Activated CD4-positive, alpha-beta T cell treated with anti-CD3 and anti-CD28 coated beads for 36 hours (primary cell): ENCODE results near the gene RAET1G. TPM values are rescaled to one million over a fixed set of nuclear protein-coding genes. Genes with fewer than 3 reads are reported as not detected.
"Not testable (repeated sequence)": the region's sequence is repeated elsewhere in the genome, so short reads cannot be mapped to it uniquely, and the experiment has no call there.

ENCODE experiments used
- ATAC-seq: fragments of 200-7000 bp; cut with Tn5 transposase; one replicate; pipeline ENCODE4 v1.10.0; 2021; ENCODE audit warnings: mild to moderate bottlenecking, moderate library complexity
- CTCF ChIA-PET: fragments of 350-600 bp; sonication (Branson Sonifier 250); formaldehyde crosslinking; loops from one replicate; lab custom pipeline; 2021; ENCODE audit warnings: antibody characterized with exemption; lab: Charles Lee
- POLR2A ChIA-PET: fragments of 350-600 bp; sonication (Branson Sonifier 250); formaldehyde crosslinking; loops from one replicate; lab custom pipeline; 2021; ENCODE audit warnings: antibody characterized with exemption, inconsistent platforms; lab: Charles Lee
- DNase-seq: peaks from one replicate; pipeline ENCODE4 v3.0.0-alpha.2; 2020
- H3K27ac Mint-ChIP-seq: one replicate; pipeline ENCODE4 v1.8.0; 2021; ENCODE audit warnings: mixed read lengths
- H3K27me3 Mint-ChIP-seq: one replicate; pipeline ENCODE4 v1.8.0; 2021; ENCODE audit warnings: mixed read lengths
- H3K36me3 Mint-ChIP-seq: one replicate; pipeline ENCODE4 v1.8.0; 2021; ENCODE audit warnings: low read depth, mixed read lengths
- H3K4me1 Mint-ChIP-seq: one replicate; pipeline ENCODE4 v1.8.0; 2021; ENCODE audit warnings: mixed read lengths
- H3K4me3 Mint-ChIP-seq: one replicate; pipeline ENCODE4 v1.8.0; 2021; ENCODE audit warnings: mild to moderate bottlenecking, moderate library complexity, mixed read lengths
- H3K9me3 Mint-ChIP-seq: one replicate; pipeline ENCODE4 v1.8.0; 2021; ENCODE audit warnings: low read depth, mixed read lengths
- intact Hi-C, 2 experiments: fragments of 100-400 bp; cut with DNase I in 1 of 2; cut with micrococcal nuclease in 1 of 2; formaldehyde crosslinking; loops; one replicate each; pipeline versions ENCODE4 v1.14.2 to v1.15.1; 2022 to 2024; cut with DNase I, micrococcal nuclease
- total RNA-seq, 2 experiments: library from RNA; stranded (reverse); gene quantifications; one replicate each; pipeline ENCODE4 v1.2.3, GENCODE V29; 2021

The RAET1G gene
- total RNA-seq, 2 experiments from 2014 or later: not detected

DNA sequence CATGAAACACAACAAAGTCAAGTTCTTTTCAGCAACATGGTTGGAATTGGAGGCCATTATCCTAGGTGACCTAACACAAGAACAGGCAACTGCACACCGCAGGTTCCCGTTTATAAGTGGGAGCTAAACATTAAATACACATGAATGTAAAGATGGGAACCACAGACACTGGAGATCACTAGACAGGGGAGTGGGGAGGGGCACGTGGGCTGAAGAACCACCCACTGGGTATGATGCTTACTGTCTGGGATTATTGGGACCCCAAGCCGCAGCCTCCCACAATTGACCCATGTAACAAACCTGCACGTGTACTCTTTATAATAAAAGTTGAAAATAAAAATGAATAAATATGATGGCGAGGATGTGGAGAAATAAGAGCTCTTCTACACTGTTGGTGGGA lies 8.6 kb upstream of the RAET1G start:
- no peak for ATAC-seq
- no peak overlapping the region for H3K4me3 Mint-ChIP-seq
- intact Hi-C loops: loop anchor here in 1 of 2 experiments (5.0 kb wide), 1 partner anchor 881 kb away; no protein-coding TSS in a partner anchor
- no peak for DNase-seq
- H3K27ac Mint-ChIP-seq: no peak overlapping the region
- CTCF ChIA-PET: interaction anchor here (1.3 kb wide), 2 partner anchors 85 to 123 kb away, joined by 3 to 4 read pairs; no protein-coding TSS in a partner anchor
- peaks cover 11% of the 10 kb centered on the region for H3K4me1 Mint-ChIP-seq
- no peaks in the 10 kb centered on the region for H3K9me3 Mint-ChIP-seq
- POLR2A ChIA-PET: no interaction called here
- no peaks in the 10 kb centered on the region for H3K36me3 Mint-ChIP-seq
- H3K27me3 Mint-ChIP-seq: peaks cover 77% of the 10 kb centered on the region

- no peak overlapping the region for H3K4me3 Mint-ChIP-seq
- H3K27me3 Mint-ChIP-seq: peaks cover 74% of the 10 kb centered on the region
- CTCF ChIA-PET: interaction anchor here (0.6 to 1.1 kb wide), 4 partner anchors 55 to 94 kb away, joined by 3 to 5 read pairs (median 4); no protein-coding TSS in a partner anchor
- intact Hi-C loops: loop anchor here (5.0 to 10.0 kb wide), 2 partner anchors 382 to 405 kb away; partner anchors contain the start of gene PPIL4 (in 1 of the 2)
- POLR2A ChIA-PET: no interaction called here
- peaks cover 12% of the 10 kb centered on the region for H3K4me1 Mint-ChIP-seq
- peak; percentile 52 for DNase-seq
- ATAC-seq: no peak
- H3K36me3 Mint-ChIP-seq: no peaks in the 10 kb centered on the region
- H3K9me3 Mint-ChIP-seq: no peaks in the 10 kb centered on the region
- no peak overlapping the region for H3K27ac Mint-ChIP-seq
Observed at GRCh38 chr6:149929422-149929821, 6.5 kb upstream of the RAET1G start.

DNA sequence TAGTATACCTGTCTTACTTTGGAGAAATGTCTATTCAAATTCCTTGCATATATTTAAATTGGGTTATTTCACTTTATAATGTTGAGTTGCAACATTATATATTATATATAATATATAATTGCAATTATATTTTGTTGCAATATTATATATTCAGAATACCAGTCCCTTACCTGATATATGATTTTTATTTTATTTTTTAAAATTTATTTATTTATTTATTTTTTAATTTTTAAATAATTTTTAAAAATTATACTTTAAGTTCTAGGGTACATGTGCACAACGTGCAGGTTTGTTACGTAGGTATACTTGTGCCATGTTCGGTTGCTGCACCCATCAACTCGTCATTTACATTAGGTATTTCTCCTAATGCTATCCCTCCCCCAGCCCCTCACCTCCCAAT lies 4.1 kb upstream of the RAET1G start:
- H3K27ac Mint-ChIP-seq, ATAC-seq, H3K36me3 Mint-ChIP-seq, H3K9me3 Mint-ChIP-seq, DNase-seq, POLR2A ChIA-PET, H3K4me3 Mint-ChIP-seq: not testable (repeated sequence)
- peaks cover 78% of the 10 kb centered on the region for H3K27me3 Mint-ChIP-seq
- H3K4me1 Mint-ChIP-seq: peaks cover 21% of the 10 kb centered on the region
- CTCF ChIA-PET: interaction anchor here (0.6 to 1.0 kb wide), 5 partner anchors 91 to 473 kb away, joined by 3 to 6 read pairs (median 3); no protein-coding TSS in a partner anchor
- intact Hi-C loops: loop anchor here (5.0 to 10.0 kb wide), 2 partner anchors 380 to 408 kb away; partner anchors contain the start of gene PPIL4 (in 1 of the 2)

DNA sequence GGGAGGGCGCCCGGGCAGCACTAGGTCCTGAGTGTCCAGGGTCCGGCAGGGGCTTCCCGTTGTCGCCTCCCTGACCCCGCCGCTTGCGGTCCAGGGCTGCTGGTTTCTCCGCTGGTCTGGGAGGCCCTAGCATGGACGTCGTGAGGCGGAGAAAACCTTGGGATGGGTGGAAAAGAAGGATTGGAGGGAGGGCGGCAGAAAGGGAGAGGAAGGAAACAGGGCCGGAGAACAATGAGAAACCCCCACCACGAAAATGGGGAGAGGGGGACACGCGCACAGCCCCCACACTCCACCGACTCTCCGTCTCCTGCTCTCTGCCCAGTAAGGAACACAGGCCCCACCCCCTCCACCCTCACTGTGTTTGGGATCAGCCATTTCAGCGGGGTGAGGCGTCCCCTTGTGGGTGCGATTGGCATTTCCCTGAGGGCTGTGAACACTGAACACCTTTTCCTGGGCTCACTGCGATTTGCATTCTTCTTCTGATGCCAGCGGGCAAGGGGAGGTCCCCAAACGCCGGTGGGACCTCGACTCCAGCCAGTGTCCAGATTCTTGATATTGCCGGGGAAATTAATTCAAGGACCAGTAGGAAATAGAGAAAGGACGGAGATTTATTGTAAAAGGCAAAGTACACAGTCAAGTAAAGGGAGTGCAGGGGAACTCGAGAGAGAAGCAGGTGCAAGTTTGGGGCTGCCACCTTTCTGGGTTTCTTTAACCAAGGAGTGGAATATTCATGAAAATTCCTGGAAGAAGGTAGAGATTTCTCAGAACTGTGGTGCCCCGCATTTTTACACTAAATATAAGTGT lies 3.3 kb upstream of the RAET1G start:
- H3K4me3 Mint-ChIP-seq: peak overlapping the region; percentile 47
- H3K27ac Mint-ChIP-seq: no peak overlapping the region
- peaks cover 21% of the 10 kb centered on the region for H3K4me1 Mint-ChIP-seq
- ATAC-seq (peak; percentile 83), DNase-seq (peak; percentile 93)
- H3K36me3 Mint-ChIP-seq: no peaks in the 10 kb centered on the region
- CTCF ChIA-PET: interaction anchor here (0.7 to 2.5 kb wide), 7 partner anchors 83 to 172 kb away, joined by 3 to 12 read pairs (median 6); no protein-coding TSS in a partner anchor
- no peaks in the 10 kb centered on the region for H3K9me3 Mint-ChIP-seq
- POLR2A ChIA-PET: no interaction called here
- peaks cover 80% of the 10 kb centered on the region for H3K27me3 Mint-ChIP-seq
- intact Hi-C loops: loop anchor here (1.0 to 10.0 kb wide), 5 partner anchors 86 to 409 kb away; partner anchors contain the start of gene PPIL4 (in 1 of the 2)

- Mint-ChIP-seq H3K9me3 (no peaks in the 10 kb centered on the region), H3K4me1 (peaks cover 21% of the 10 kb centered on the region), H3K36me3 (no peaks in the 10 kb centered on the region), H3K27me3 (peaks cover 81% of the 10 kb centered on the region), H3K27ac (no peak overlapping the region), H3K4me3 (peak overlapping the region; percentile 47)
- POLR2A ChIA-PET: no interaction called here
- intact Hi-C loops: loop anchor here (5.0 to 10.0 kb wide), 2 partner anchors 378 to 409 kb away; partner anchors contain the start of gene PPIL4 (in 1 of the 2)
- CTCF ChIA-PET: interaction anchor here (0.5 to 2.5 kb wide), 9 partner anchors 10 to 667 kb away, joined by 3 to 12 read pairs (median 5); no protein-coding TSS in a partner anchor
- DNase-seq (peak; percentile 27), ATAC-seq (no peak)
Observed at GRCh38 chr6:149925253-149925973, 2.5 kb upstream of the RAET1G start.

- Mint-ChIP-seq H3K4me1 (peaks cover 21% of the 10 kb centered on the region), H3K9me3 (no peaks in the 10 kb centered on the region), H3K27me3 (peaks cover 80% of the 10 kb centered on the region), H3K27ac (no peak overlapping the region), H3K36me3 (no peaks in the 10 kb centered on the region), H3K4me3 (no peak overlapping the region)
- intact Hi-C loops: loop anchor here (5.0 to 10.0 kb wide), 3 partner anchors 208 to 410 kb away; partner anchors contain the start of genes LATS1 (in 1 of the 2) and PPIL4 (in 1 of the 2)
- ChIA-PET POLR2A (no interaction called here), CTCF (interaction anchor here (0.5 to 2.5 kb wide), 10 partner anchors 10 to 668 kb away, joined by 3 to 12 read pairs (median 4); no protein-coding TSS in a partner anchor)
- DNase-seq: no peak
- no peak for ATAC-seq
Observed at GRCh38 chr6:149924933-149925252, 2.0 kb upstream of the RAET1G start.

GRCh38 chr6:149924206-149924932 lies 1.4 kb upstream of the RAET1G start:
- intact Hi-C loops: loop anchor here (5.0 to 10.0 kb wide), 2 partner anchors 207 to 410 kb away; partner anchors contain the start of gene LATS1 (in 1 of the 2)
- peaks cover 77% of the 10 kb centered on the region for H3K27me3 Mint-ChIP-seq
- ChIA-PET CTCF (interaction anchor here (0.6 to 2.5 kb wide), 8 partner anchors 10 to 444 kb away, joined by 3 to 12 read pairs (median 6); partner anchors contain the start of gene IYD), POLR2A (no interaction called here)
- H3K27ac Mint-ChIP-seq: no peak overlapping the region
- DNase-seq: no peak
- no peak overlapping the region for H3K4me3 Mint-ChIP-seq
- H3K4me1 Mint-ChIP-seq: peaks cover 21% of the 10 kb centered on the region
- no peak for ATAC-seq
- no peaks in the 10 kb centered on the region for H3K36me3 Mint-ChIP-seq
- no peaks in the 10 kb centered on the region for H3K9me3 Mint-ChIP-seq

- H3K27me3 Mint-ChIP-seq: peaks cover 70% of the 10 kb centered on the region
- ChIA-PET CTCF (interaction anchor here (0.6 to 2.5 kb wide), 5 partner anchors 83 to 445 kb away, joined by 3 to 12 read pairs (median 7); partner anchors contain the start of gene IYD), POLR2A (interaction anchor here (0.5 kb wide), 1 partner anchor 9 kb away, joined by 3 read pairs; no protein-coding TSS in a partner anchor)
- peak overlapping the region; percentile 70 for H3K4me3 Mint-ChIP-seq
- peak; percentile 15 for ATAC-seq
- intact Hi-C loops: loop anchor here (1.0 to 10.0 kb wide), 5 partner anchors 59 to 411 kb away; partner anchors contain the start of genes LRP11 (in 2 of the 2), GINM1 (in 1 of the 2) and LATS1 (in 1 of the 2)
- DNase-seq: no peak
- no peak overlapping the region for H3K27ac Mint-ChIP-seq
- peaks cover 21% of the 10 kb centered on the region for H3K4me1 Mint-ChIP-seq
- H3K36me3 Mint-ChIP-seq: no peaks in the 10 kb centered on the region
- H3K9me3 Mint-ChIP-seq: no peaks in the 10 kb centered on the region
Observed at GRCh38 chr6:149923327-149923986, 536 bp upstream of the RAET1G start.

DNA sequence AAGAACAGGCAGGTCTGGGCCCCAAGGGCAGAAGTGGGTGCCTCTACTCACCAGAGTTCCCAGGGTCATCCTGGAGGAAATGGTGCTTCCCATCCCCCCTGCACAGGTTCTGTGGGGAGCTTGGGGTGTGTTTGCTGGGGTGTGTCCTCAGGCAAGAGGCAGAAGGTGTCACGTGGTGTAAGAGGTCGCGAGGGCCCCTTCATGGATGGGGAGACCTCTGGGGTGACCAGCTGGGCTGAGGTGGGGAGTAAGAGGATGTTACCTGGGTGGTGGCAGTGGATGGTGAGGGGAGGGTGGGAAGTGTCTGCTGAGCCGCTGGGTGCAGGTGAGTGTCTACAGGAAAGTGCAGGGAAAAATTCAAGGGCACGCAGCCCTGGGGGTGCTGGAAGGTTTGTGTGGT lies 830 bp downstream of the RAET1G start:
- intact Hi-C loops: loop anchor here (2.0 to 10.0 kb wide), 3 partner anchors 57 to 413 kb away; partner anchors contain the start of genes LATS1 (in 1 of the 2) and LRP11 (in 1 of the 2)
- not testable (repeated sequence) for H3K27ac Mint-ChIP-seq

DNA sequence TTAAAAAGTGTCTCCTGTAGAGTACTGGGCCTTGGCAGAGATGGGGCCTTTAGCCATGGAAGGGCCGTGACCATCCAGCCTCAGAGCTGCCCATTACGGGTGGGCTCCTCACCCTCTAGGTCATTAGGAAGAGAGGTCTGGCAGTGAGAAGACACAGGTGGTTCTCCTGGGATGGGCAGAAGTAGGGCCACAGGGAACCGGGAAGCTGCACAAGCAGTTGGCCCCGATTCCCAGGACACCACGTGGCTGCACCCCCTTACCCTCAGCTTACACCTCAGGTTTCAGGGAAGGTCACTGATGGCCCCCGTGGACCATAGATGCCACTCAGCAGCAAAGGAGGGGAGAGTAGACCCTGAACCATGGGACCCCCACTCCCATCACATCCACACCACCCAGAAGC lies 1.6 kb downstream of the RAET1G start:
- no peaks in the 10 kb centered on the region for H3K9me3 Mint-ChIP-seq
- H3K4me3 Mint-ChIP-seq: no peak overlapping the region
- ChIA-PET CTCF (no interaction called here), POLR2A (no interaction called here)
- H3K27me3 Mint-ChIP-seq: peaks cover 58% of the 10 kb centered on the region
- intact Hi-C loops: loop anchor here (5.0 to 10.0 kb wide), 2 partner anchors 204 to 413 kb away; partner anchors contain the start of gene LATS1 (in 1 of the 2)
- DNase-seq (no peak), ATAC-seq (no peak)
- no peaks in the 10 kb centered on the region for H3K36me3 Mint-ChIP-seq
- peaks cover 22% of the 10 kb centered on the region for H3K4me1 Mint-ChIP-seq
- no peak overlapping the region for H3K27ac Mint-ChIP-seq

More for the DNA sequence above, 830 bp downstream of the RAET1G start:
- H3K4me3 Mint-ChIP-seq, DNase-seq, H3K36me3 Mint-ChIP-seq, ATAC-seq, H3K9me3 Mint-ChIP-seq, POLR2A ChIA-PET: not testable (repeated sequence)
- CTCF ChIA-PET: interaction anchor here (1.0 kb wide), 1 partner anchor 87 kb away, joined by 7 read pairs; no protein-coding TSS in a partner anchor
- Mint-ChIP-seq H3K4me1 (peaks cover 23% of the 10 kb centered on the region), H3K27me3 (peaks cover 57% of the 10 kb centered on the region)
